DOHH2 (cell line): ENCODE data around the gene ROS1.

ENCODE experiments used
- H3F3A ChIP-seq: fragments of 200-600 bp; sonication (generic), shearing (Covaris generic); 2 replicates; pipeline ENCODE4 v1.6.0; 2016; ENCODE audit warnings: antibody characterized with exemption, mild to moderate bottlenecking; ENCODE audit not compliant: control insufficient read depth, insufficient read depth
- H3K27ac ChIP-seq: fragments of 200-600 bp; sonication (generic); 2 replicates; pipeline ENCODE4 v1.5.1; 2014; ENCODE audit warnings: low read depth, mild to moderate bottlenecking, low read length, moderate library complexity
- H3K27me3 ChIP-seq: fragments of 200-600 bp; sonication (generic); 2 replicates; pipeline ENCODE4 v1.6.1; 2014; ENCODE audit warnings: mild to moderate bottlenecking, low read length, mixed read lengths; ENCODE audit not compliant: control insufficient read depth
- H3K36me3 ChIP-seq: fragments of 200-600 bp; sonication (generic); 2 replicates; pipeline ENCODE4 v1.6.1; 2014; ENCODE audit warnings: mild to moderate bottlenecking, low read length, moderate library complexity, mixed read lengths; ENCODE audit not compliant: control insufficient read depth
- H3K4me1 ChIP-seq: fragments of 200-600 bp; sonication (generic); 2 replicates; pipeline ENCODE4 v1.6.1; 2014; ENCODE audit warnings: mild to moderate bottlenecking, low read length, mixed read lengths; ENCODE audit not compliant: control insufficient read depth
- H3K4me2 ChIP-seq: fragments of 200-600 bp; sonication (generic); 2 replicates; pipeline ENCODE4 v1.6.0; 2014; ENCODE audit warnings: mild to moderate bottlenecking, low read length, moderate library complexity
- H3K4me3 ChIP-seq: fragments of 200-600 bp; sonication (generic); 2 replicates; pipeline ENCODE4 v1.5.1; 2014; ENCODE audit warnings: mild to moderate bottlenecking, low read length, mixed read lengths
- H3K79me2 ChIP-seq: fragments of 200-600 bp; sonication (generic); 2 replicates; pipeline ENCODE4 v1.6.1; 2014; ENCODE audit warnings: mild to moderate bottlenecking, low read length, mixed read lengths; ENCODE audit not compliant: control insufficient read depth
- H3K9me2 ChIP-seq: fragments of 200-600 bp; sonication (generic); replicated peaks from 2 replicates; pipeline ENCODE4 v1.6.1; 2014; ENCODE audit warnings: mild to moderate bottlenecking, low read length, mixed read lengths; ENCODE audit not compliant: control insufficient read depth
- H3K9me3 ChIP-seq: fragments of 200-600 bp; sonication (generic); 2 replicates; pipeline ENCODE4 v1.6.1; 2014; ENCODE audit warnings: antibody characterized with exemption, low read length, mixed read lengths; ENCODE audit not compliant: control insufficient read depth, insufficient read depth
- H4K20me1 ChIP-seq: fragments of 200-600 bp; sonication (generic); 2 replicates; pipeline ENCODE4 v1.6.0; 2014; ENCODE audit warnings: low read depth, mild to moderate bottlenecking, antibody characterized with exemption, low read length, moderate library complexity; ENCODE audit not compliant: control insufficient read depth, insufficient read depth
- CTCF ChIP-seq: fragments of 200-600 bp; sonication (generic); IDR thresholded peaks from one replicate; pipeline ENCODE4 v1.5.1; 2014; ENCODE audit warnings: antibody characterized with exemption, mild to moderate bottlenecking, low read depth, low read length; ENCODE audit not compliant: poor library complexity, severe bottlenecking
- EZH2phosphoT487 ChIP-seq: fragments of 200-600 bp; sonication (generic); IDR thresholded peaks from 2 replicates; pipeline ENCODE4 v1.6.1; 2017; ENCODE audit warnings: borderline replicate concordance, mild to moderate bottlenecking, antibody characterized with exemption, low read length, moderate library complexity, mixed read lengths

The ROS1 gene

GRCh38 chr6:117393045-117393444 is 32.7 kb downstream of the ROS1 start:
- Histone ChIP-seq H4K20me1 (no peaks in the 10 kb centered on the region), H3K4me1 (no peaks in the 10 kb centered on the region), H3K27ac (no peak overlapping the region), H3F3A (no peaks in the 10 kb centered on the region), H3K79me2 (no peaks in the 10 kb centered on the region), H3K9me2 (no peaks in the 10 kb centered on the region), H3K4me2 (no peak overlapping the region), H3K27me3 (no peaks in the 10 kb centered on the region), H3K4me3 (no peak overlapping the region), H3K36me3 (no peaks in the 10 kb centered on the region), H3K9me3 (no peaks in the 10 kb centered on the region)
- TF ChIP-seq EZH2phosphoT487 (no peak), CTCF (no peak)

GRCh38 chr6:117391874-117392583 is 33.7 kb downstream of the ROS1 start:
- Histone ChIP-seq H3K79me2 (no peaks in the 10 kb centered on the region), H3K4me2 (no peak overlapping the region)

GRCh38 chr6:117389227-117390057 is 36.3 kb downstream of the ROS1 start:
- no peaks in the 10 kb centered on the region for H3F3A ChIP-seq
- H3K9me2 ChIP-seq: no peaks in the 10 kb centered on the region
- H3K4me3 ChIP-seq: no peak overlapping the region
- no peak for TF ChIP-seq EZH2phosphoT487
- TF ChIP-seq CTCF: no peak
- H3K4me2 ChIP-seq: no peak overlapping the region
- no peaks in the 10 kb centered on the region for H3K27me3 ChIP-seq
- H3K27ac ChIP-seq: no peak overlapping the region
- H3K79me2 ChIP-seq: no peaks in the 10 kb centered on the region
- H3K36me3 ChIP-seq: no peaks in the 10 kb centered on the region
- no peaks in the 10 kb centered on the region for H4K20me1 ChIP-seq
- no peaks in the 10 kb centered on the region for H3K4me1 ChIP-seq
- H3K9me3 ChIP-seq: no peaks in the 10 kb centered on the region

More at GRCh38 chr6:117391874-117392583, 33.7 kb downstream of the ROS1 start:
- Histone ChIP-seq H3K9me2 (no peaks in the 10 kb centered on the region), H3K4me3 (no peak overlapping the region), H4K20me1 (no peaks in the 10 kb centered on the region), H3K36me3 (no peaks in the 10 kb centered on the region), H3K27ac (no peak overlapping the region), H3K4me1 (no peaks in the 10 kb centered on the region), H3F3A (no peaks in the 10 kb centered on the region), H3K27me3 (no peaks in the 10 kb centered on the region), H3K9me3 (no peaks in the 10 kb centered on the region)
- no peak for TF ChIP-seq CTCF
- no peak for TF ChIP-seq EZH2phosphoT487
